NCI-H82 treated with DMSO at 0.1 percent for 48 hours (cell line): ENCODE results near the gene NTSR2.

Source experiments
- DNase-seq: peaks from one replicate; lab custom pipeline; 2025; ENCODE audit not compliant: unreplicated experiment; lab: John Stamatoyannopoulos, UW

NTSR2 gene

GRCh38 chr2:11658208-11659114, 11.5 kb downstream of the NTSR2 start:
- DNase-seq = no peak

GRCh38 chr2:11657646-11658045, 12.3 kb downstream of the NTSR2 start:
- no peak for DNase-seq

DNA sequence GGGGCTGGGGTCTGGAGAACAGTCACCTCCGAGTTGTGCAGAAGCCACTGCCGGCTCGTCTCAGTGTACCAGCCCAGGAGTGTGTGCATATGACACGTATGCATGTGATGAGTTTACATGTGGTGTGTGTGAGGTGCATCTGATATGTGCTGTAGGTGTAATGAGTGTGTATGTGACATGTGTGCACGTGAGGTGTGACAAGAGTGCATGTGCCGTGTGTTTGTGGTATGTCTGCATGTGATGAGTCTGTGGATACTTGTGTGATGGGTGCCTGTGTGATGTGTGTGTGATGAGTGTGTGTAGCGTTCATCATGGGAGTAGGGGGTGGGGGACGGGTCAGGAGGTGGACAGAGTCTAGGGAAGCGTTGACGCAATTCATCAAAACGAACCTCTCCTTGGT, 12.8 kb downstream of the NTSR2 start:
- no peak for DNase-seq

- DNase-seq = no peak
Observed at GRCh38 chr2:11656671-11657101, 13.3 kb downstream of the NTSR2 start.

GRCh38 chr2:11656252-11656651, 13.7 kb downstream of the NTSR2 start:
- DNase-seq = no peak

GRCh38 chr2:11655495-11655894, 14.5 kb downstream of the NTSR2 start:
- DNase-seq = no peak

- no peak for DNase-seq
Observed at GRCh38 chr2:11652553-11652952, 17.4 kb downstream of the NTSR2 start.

- no peak for DNase-seq
Observed at GRCh38 chr2:11651856-11652548, 18.0 kb downstream of the NTSR2 start.

DNA sequence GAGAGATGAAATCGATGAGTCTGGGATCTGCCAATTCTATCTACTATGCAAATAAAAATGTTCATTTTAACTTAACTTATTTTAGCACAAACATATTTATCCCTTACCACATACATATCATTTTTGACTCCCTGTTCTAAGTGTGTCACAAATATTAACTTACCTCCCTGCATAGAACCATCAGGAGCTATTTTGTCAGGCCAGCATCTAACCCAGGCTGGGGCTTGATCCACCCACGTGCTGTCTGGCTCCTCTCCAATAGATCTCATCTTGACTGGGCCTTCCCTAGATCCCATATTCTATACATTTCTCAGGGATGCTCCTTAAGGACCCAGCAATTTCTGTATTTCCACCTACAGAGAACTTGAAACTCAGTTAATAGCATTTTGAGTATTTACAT, 20.9 kb downstream of the NTSR2 start:
- DNase-seq = no peak

DNA sequence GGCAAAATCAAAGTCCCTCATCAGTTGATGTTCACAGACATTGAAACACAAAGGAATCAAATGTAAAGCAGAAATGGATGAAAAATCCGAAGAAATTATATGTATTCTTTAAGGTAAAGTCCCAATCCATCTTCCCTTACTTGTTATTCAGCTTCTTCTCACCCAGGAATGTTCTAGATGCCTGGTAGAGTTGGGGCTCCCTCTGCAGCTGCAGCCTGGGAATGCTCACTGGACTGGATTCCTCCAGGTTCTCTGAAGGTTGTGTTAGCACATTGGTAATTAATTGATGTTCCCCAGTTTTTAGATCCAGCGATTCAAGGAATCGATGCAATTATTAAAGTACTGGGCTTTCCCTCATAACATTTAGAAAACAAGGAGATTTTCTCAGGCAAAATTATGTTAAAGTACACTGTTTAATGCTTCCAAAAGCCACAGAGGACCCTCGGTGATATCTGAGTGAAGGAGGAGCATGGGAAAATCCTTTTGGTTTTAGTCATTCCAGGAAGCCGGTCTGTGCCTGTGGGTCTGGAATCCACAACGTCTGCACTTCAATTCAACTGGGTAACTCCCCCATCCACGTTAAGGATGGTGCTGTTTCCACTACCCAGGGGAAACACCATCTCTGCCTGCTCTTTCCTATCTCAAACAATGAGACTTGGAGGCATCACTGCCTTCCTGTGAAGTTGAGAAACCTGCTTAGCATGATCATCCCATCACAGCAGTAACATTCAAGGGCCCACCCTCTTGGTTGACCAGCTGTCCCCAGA, 22.0 kb downstream of the NTSR2 start:
- no peak for DNase-seq

DNA sequence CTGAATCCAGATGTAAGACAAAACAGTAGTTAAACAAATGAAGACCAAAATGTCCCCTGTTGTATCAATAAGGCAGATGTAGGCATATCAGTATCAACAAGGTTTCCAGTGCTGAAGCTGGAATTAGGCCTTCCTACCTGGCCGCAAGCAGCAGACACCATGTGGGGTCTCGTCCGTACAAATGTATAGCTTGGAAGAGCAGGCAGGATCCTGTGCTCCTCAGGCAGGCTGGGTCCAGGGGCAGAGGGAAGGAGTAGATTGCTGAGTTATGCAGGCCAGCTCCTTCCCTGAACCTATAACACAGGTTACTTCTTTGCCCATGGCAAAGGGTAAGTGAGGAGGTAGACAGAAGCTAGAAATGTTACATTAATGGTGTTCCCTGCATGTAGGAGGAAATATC, 23.5 kb downstream of the NTSR2 start:
- DNase-seq = no peak

DNA sequence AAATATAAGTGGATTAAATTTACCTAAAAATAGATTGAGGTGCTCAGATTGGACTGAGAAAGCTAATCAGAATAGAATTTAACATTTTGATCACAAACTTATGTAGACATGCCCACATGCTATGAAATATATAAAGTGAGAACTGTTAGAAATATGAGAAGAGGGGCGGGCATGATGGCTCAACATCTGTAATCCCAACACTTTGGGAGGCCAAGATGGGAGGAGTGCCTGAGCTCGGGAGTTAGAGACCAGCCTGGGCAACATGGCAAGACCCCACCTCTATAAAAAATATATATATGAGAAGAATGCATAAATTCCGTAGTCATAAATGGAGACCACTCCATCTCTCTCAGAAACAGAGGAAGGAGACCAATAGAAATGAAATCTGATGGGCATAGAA, 25.7 kb downstream of the NTSR2 start:
- DNase-seq = no peak

DNA sequence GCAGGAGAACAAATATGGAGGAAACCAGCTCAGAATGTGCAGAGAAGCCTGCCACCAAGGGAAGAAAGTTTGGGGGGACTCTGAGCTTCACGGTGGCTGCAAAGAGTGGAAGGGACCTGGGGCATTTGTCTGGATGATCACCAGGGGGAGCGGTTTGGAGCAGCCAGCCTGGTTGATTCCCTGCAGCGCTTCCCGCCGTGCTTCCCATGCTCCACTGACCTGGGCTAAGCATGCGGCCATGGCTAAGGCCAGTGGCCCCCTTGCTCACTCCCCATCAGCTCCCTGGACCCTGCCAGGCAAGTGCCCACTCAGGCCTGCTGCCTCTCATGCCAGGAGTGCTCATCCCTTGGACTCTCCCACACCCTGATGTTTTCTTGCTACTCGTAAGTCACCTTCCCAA, 27.0 kb downstream of the NTSR2 start:
- DNase-seq = no peak

GRCh38 chr2:11640132-11640531, 29.9 kb downstream of the NTSR2 start:
- DNase-seq = no peak

DNA sequence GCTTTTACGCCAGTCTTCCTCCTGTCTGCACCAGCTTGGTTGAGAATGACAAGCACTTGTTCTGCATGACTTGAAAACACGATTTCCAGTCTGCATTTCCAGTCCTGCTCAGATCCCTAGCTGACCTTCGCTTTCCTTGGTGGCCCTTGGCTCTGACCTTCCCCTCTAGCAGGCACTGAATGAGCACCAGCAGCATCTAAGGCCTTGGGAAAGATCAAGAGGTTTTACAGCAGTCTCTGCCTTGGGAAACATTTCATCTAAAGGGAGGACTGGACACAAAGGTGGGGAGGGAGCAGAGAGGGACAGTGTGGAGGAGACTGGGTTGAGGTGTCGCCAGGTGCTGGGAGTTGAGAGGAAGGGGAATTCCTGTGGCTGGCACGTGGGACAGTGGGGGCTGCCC, 30.5 kb downstream of the NTSR2 start:
- no peak for DNase-seq

GRCh38 chr2:11637546-11637945, 32.4 kb downstream of the NTSR2 start:
- DNase-seq = no peak

DNA sequence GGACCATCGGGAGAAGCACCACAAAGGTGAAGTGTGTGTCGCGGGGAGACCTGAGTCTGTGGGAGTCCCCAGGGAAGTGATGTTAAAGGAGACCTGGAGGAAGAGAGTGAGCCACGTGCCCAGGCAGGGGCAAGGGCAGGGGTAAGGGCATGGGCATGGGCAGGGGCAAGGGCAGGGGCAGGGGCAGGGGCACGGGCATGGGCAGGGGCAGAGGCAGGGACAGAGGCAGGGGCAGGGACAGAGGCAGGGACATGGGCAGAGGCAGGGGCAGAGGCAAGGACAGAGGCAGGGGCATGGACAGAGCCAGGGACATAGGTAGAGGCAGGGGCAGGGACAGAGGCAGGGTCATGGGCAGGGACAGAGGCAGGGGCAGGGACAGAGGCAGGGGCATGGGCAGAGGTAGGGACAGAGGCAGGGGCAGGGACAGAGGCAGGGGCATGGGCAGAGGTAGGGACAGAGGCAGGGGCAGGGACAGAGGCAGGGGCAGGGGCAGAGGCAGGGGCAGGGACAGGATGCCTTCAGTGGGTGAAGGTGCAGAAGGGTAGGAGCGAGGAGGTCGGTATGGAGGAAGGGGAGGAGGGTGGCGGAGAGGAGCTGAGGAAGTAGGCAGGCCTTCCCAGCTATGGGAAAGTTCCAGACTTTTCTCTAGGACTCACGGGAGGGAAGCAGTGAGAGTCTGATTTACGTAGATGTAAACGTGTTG, 33.3 kb downstream of the NTSR2 start:
- no peak for DNase-seq

GRCh38 chr2:11635141-11635540, 34.9 kb downstream of the NTSR2 start:
- DNase-seq = no peak

DNA sequence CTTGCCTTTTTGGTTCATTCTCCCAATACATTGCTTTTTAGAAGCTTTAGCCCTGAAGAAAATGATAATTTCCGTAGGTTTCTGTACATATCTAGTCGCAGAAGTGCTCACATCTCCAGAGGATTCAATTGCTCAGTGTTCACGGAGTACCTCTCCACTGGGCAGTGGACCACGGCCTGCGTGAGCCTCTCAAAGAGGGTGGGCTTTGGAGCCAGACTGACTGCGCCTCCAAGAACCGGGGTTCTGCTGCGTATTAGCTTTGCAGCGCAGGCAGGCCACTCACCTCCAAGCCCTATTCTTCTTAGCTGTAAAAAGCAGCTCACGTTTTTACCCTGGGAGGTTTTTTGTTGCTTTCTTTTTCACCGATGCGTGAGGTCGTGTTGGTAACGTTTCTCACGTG, 35.4 kb downstream of the NTSR2 start:
- no peak for DNase-seq

DNA sequence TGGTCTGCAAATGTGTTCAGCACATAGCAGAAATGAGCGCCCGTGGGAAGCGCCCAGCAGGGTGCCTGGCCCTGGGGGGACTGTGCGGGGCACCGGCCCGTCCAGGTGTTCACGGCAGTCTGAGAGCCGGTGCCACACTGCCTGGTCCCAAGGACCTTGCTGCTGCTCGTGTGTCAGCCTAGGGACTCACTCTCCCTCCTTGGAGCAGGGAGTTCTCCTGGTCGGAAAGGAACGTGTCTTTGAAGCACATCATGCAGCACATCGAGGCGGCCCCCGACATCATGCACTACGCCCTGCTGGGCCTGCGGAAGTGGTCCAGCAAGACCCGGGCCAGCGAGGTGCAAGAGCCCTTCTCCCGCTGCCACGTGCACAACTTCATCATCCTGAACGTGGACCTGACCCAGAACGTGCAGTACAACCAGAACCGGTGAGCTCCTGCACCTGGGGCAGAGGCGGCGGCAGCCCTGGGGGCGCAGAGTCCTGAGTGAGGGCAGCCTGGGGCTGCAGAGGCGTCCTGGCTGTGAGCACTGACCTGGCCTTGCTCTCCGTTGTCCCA, 36.0 kb downstream of the NTSR2 start:
- DNase-seq = no peak

- no peak for DNase-seq
Observed at GRCh38 chr2:11631462-11631861, 38.5 kb downstream of the NTSR2 start.
